Measurements from ENCODE around the gene PYY.
"Not testable (repeated sequence)": the region's sequence is repeated elsewhere in the genome, so short reads cannot be mapped to it uniquely, and the experiment has no call there.

PYY gene

GRCh38 chr17:43978078-43978477 lies 24.3 kb upstream of the PYY start:
- DNase-seq (ENCODE audit: low read depth) = no peak

GRCh38 chr17:43976963-43977837 lies 23.5 kb upstream of the PYY start:
- no peak for DNase-seq (ENCODE audit: low read depth)

- no peak for DNase-seq (ENCODE audit: low read depth)
These were observed 22.2 kb upstream of the PYY start for GRCh38 chr17:43975898-43976297.

GRCh38 chr17:43974382-43975266 lies 20.9 kb upstream of the PYY start:
- no peak for DNase-seq (ENCODE audit: low read depth)

- DNase-seq (ENCODE audit: low read depth) = not testable (repeated sequence)
These were observed 18.9 kb upstream of the PYY start for GRCh38 chr17:43972444-43973212.

GRCh38 chr17:43971436-43971835 lies 17.7 kb upstream of the PYY start:
- DNase-seq (ENCODE audit: low read depth) = not testable (repeated sequence)

GRCh38 chr17:43970366-43970765 lies 16.6 kb upstream of the PYY start:
- no peak for DNase-seq (ENCODE audit: low read depth)

GRCh38 chr17:43967251-43967875 lies 13.6 kb upstream of the PYY start:
- DNase-seq (ENCODE audit: low read depth) = no peak

GRCh38 chr17:43966276-43966675 lies 12.5 kb upstream of the PYY start:
- no peak for DNase-seq (ENCODE audit: low read depth)

- no peak for DNase-seq (ENCODE audit: low read depth)
These were observed 8.7 kb upstream of the PYY start for GRCh38 chr17:43962479-43962878.

- no peak for DNase-seq (ENCODE audit: low read depth)
These were observed 8.2 kb upstream of the PYY start for GRCh38 chr17:43961954-43962353.

- DNase-seq (ENCODE audit: low read depth) = not testable (repeated sequence)
These were observed 7.6 kb upstream of the PYY start for GRCh38 chr17:43961292-43961691.

- DNase-seq (ENCODE audit: low read depth) = no peak
These were observed 5.1 kb upstream of the PYY start for GRCh38 chr17:43958748-43959352.

- no peak for DNase-seq (ENCODE audit: low read depth)
These were observed 2.5 kb upstream of the PYY start for GRCh38 chr17:43956222-43956621.

GRCh38 chr17:43952724-43953666 lies 745 bp downstream of the PYY start:
- no peak for DNase-seq (ENCODE audit: low read depth)

- no peak for DNase-seq (ENCODE audit: low read depth)
These were observed 1.4 kb downstream of the PYY start for GRCh38 chr17:43952351-43952723.

GRCh38 chr17:43951750-43952149 lies 2.0 kb downstream of the PYY start:
- no peak for DNase-seq (ENCODE audit: low read depth)

- no peak for DNase-seq (ENCODE audit: low read depth)
These were observed 3.2 kb downstream of the PYY start for GRCh38 chr17:43950554-43950953.

GRCh38 chr17:43949781-43950180 lies 4.0 kb downstream of the PYY start:
- peak; percentile 21 for DNase-seq (ENCODE audit: low read depth)

GRCh38 chr17:43946781-43947180 lies 7.0 kb downstream of the PYY start:
- DNase-seq (ENCODE audit: low read depth) = no peak

All from fibroblast of gingiva (primary cell).